ENCODE results near the gene BZW1. TPM values are rescaled to one million over a fixed set of nuclear protein-coding genes. Genes with fewer than 3 reads are reported as not detected.

BZW1 gene
- total RNA-seq, 1 donor, result 590 TPM

DNA sequence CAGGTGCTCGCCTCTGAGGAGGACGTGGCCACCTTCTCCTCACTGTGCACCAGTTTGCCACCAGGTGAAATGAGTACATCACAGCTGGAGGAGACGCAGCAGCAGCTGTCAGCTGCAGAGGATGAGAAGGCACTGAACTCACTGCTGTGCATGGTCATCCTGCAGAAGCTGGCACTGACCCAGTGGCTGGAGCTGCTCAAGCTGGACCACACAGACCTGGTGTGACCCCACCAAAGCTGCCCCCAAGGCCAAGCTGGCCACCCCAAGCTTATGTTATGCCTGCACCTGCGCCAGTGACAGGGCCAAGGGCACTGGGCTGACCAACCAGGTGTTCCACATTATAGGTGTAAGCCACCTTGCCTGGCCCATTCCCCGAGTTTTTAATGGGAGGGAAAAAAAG lies 33.5 kb downstream of the BZW1 start:
- Histone ChIP-seq H3K9me3 (ENCODE audit: low read depth, low read length) (no peaks in the 10 kb centered on the region), H3K27me3 (ENCODE audit: insufficient read depth, low read length) (no peaks in the 10 kb centered on the region), H3K4me1 (ENCODE audit: insufficient read depth, low read length) (no peaks in the 10 kb centered on the region), H4K20me1 (ENCODE audit: insufficient read depth, low read length) (no peaks in the 10 kb centered on the region), H3K4me3 (ENCODE audit: insufficient read depth, low read length) (no peak overlapping the region), H3K36me3 (ENCODE audit: insufficient read depth, low read length) (no peaks in the 10 kb centered on the region), H3K4me2 (ENCODE audit: insufficient read depth, low read length) (no peak overlapping the region), H2AFZ (ENCODE audit: low read length) (no peak overlapping the region), H3K79me2 (ENCODE audit: insufficient read depth, low read length) (no peaks in the 10 kb centered on the region), H3K27ac (ENCODE audit: low read depth, low read length) (no peak overlapping the region)
- TF ChIP-seq, protein P1, sequence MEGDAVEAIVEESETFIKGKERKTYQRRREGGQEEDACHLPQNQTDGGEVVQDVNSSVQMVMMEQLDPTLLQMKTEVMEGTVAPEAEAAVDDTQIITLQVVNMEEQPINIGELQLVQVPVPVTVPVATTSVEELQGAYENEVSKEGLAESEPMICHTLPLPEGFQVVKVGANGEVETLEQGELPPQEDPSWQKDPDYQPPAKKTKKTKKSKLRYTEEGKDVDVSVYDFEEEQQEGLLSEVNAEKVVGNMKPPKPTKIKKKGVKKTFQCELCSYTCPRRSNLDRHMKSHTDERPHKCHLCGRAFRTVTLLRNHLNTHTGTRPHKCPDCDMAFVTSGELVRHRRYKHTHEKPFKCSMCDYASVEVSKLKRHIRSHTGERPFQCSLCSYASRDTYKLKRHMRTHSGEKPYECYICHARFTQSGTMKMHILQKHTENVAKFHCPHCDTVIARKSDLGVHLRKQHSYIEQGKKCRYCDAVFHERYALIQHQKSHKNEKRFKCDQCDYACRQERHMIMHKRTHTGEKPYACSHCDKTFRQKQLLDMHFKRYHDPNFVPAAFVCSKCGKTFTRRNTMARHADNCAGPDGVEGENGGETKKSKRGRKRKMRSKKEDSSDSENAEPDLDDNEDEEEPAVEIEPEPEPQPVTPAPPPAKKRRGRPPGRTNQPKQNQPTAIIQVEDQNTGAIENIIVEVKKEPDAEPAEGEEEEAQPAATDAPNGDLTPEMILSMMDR (IDR thresholded peaks at IDR 0.05; ENCODE audit: extremely low read depth, low read depth, low read length), result no peak
- no peak for DNase-seq (ENCODE audit: insufficient read length, low spot score, missing footprints)

DNA sequence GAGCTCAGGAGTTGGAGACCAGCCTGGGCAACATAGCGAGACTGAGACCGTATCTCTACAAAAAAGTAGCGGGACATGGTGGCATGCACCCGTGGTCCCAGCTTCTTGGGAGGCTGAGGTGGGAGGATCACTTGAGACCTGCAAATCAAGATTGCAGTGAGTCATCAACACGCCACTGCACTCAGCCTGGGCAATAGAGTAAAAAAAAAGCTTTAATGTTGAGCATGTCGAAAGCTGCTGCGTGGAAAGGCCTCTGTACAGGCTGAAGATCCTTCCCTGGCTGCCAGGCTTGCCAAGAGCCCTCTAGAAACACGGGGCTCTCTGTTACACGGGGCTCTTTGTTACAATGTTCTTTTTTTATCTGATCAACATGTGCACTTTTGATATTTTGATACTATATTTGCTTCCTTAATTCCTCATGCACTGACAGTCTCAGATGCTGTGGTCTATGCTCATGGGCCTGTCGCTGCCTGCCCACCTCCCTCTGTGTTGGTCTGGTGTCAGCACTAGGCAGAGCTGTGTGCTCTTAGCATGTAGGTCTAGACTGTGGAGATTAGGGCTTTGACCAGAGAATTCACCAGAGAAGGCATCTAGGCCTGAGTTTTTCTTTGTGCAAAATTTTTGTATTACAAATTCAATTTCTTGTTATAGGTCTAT lies 34.1 kb downstream of the BZW1 start:
- no peaks in the 10 kb centered on the region for H4K20me1 ChIP-seq (ENCODE audit: insufficient read depth, low read length)
- no peaks in the 10 kb centered on the region for H3K79me2 ChIP-seq (ENCODE audit: insufficient read depth, low read length)
- H3K4me2 ChIP-seq (ENCODE audit: insufficient read depth, low read length), result no peak overlapping the region
- H2AFZ ChIP-seq (ENCODE audit: low read length), result no peak overlapping the region
- TF ChIP-seq, protein P1 (IDR thresholded peaks at IDR 0.05; ENCODE audit: extremely low read depth, low read depth, low read length), result no peak
- H3K4me3 ChIP-seq (ENCODE audit: insufficient read depth, low read length), result no peak overlapping the region
- H3K4me1 ChIP-seq (ENCODE audit: insufficient read depth, low read length), result no peaks in the 10 kb centered on the region
- H3K27me3 ChIP-seq (ENCODE audit: insufficient read depth, low read length), result no peaks in the 10 kb centered on the region
- H3K27ac ChIP-seq (ENCODE audit: low read depth, low read length), result no peak overlapping the region
- no peaks in the 10 kb centered on the region for H3K36me3 ChIP-seq (ENCODE audit: insufficient read depth, low read length)
- no peaks in the 10 kb centered on the region for H3K9me3 ChIP-seq (ENCODE audit: low read depth, low read length)
- no peak for DNase-seq (ENCODE audit: insufficient read length, low spot score, missing footprints)

DNA sequence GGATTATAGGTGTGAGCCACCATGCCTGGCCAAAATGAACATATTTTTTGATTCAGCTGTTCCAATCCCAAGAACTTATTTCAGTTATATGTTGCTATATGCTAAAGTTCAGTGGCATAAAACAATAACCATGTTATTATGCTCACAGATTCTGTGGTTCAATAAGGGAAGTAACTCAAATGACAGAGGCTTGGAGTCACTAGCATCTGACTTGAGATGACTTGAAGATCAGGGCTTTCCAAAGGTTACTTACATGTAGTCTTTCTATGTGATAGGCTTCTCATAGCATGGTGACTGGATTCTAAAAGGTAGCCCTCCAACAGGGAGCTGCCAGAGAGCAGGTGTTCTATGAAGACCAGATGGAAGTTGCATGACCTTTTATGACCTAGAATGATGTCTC lies 35.6 kb downstream of the BZW1 start:
- H3K4me3 ChIP-seq (ENCODE audit: insufficient read depth, low read length), result no peak overlapping the region
- H4K20me1 ChIP-seq (ENCODE audit: insufficient read depth, low read length), result peaks cover 11% of the 10 kb centered on the region
- no peaks in the 10 kb centered on the region for H3K9me3 ChIP-seq (ENCODE audit: low read depth, low read length)
- H3K4me2 ChIP-seq (ENCODE audit: insufficient read depth, low read length), result no peak overlapping the region
- H3K79me2 ChIP-seq (ENCODE audit: insufficient read depth, low read length), result no peaks in the 10 kb centered on the region
- H3K27ac ChIP-seq (ENCODE audit: low read depth, low read length), result no peak overlapping the region
- H2AFZ ChIP-seq (ENCODE audit: low read length), result no peak overlapping the region
- TF ChIP-seq, protein P1 (IDR thresholded peaks at IDR 0.05; ENCODE audit: extremely low read depth, low read depth, low read length), result no peak
- no peaks in the 10 kb centered on the region for H3K4me1 ChIP-seq (ENCODE audit: insufficient read depth, low read length)
- DNase-seq (ENCODE audit: insufficient read length, low spot score, missing footprints), result no peak
- H3K27me3 ChIP-seq (ENCODE audit: insufficient read depth, low read length), result no peaks in the 10 kb centered on the region
- peaks cover 14% of the 10 kb centered on the region for H3K36me3 ChIP-seq (ENCODE audit: insufficient read depth, low read length)

DNA sequence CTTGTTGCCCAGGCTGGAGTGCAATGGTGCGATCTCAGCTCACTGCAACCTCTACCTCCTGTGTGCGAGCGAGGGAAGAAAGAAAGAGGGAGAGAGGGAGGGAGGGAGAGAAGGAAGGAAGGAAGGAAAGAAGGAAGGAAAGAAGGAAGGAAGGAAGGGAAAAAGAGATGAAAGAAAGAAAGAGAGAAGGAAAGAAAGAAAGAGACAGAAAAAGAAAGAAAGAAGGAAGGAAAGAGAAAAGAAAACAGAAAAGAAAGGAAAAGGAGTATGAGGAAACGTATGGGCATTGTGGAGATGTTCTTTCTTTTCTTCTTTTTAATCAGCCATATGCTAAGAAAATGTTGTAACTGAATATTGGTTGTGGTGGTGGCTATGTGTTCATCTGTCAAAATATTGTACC lies 36.2 kb downstream of the BZW1 start:
- peaks cover 14% of the 10 kb centered on the region for H4K20me1 ChIP-seq (ENCODE audit: insufficient read depth, low read length)
- no peak overlapping the region for H2AFZ ChIP-seq (ENCODE audit: low read length)
- H3K4me3 ChIP-seq (ENCODE audit: insufficient read depth, low read length), result no peak overlapping the region
- H3K27me3 ChIP-seq (ENCODE audit: insufficient read depth, low read length), result no peaks in the 10 kb centered on the region
- no peak overlapping the region for H3K4me2 ChIP-seq (ENCODE audit: insufficient read depth, low read length)
- H3K27ac ChIP-seq (ENCODE audit: low read depth, low read length), result no peak overlapping the region
- no peaks in the 10 kb centered on the region for H3K9me3 ChIP-seq (ENCODE audit: low read depth, low read length)
- no peaks in the 10 kb centered on the region for H3K79me2 ChIP-seq (ENCODE audit: insufficient read depth, low read length)
- H3K4me1 ChIP-seq (ENCODE audit: insufficient read depth, low read length), result no peaks in the 10 kb centered on the region
- DNase-seq (ENCODE audit: insufficient read length, low spot score, missing footprints), result no peak
- peaks cover 20% of the 10 kb centered on the region for H3K36me3 ChIP-seq (ENCODE audit: insufficient read depth, low read length)
- TF ChIP-seq, protein P1 (IDR thresholded peaks at IDR 0.05; ENCODE audit: extremely low read depth, low read depth, low read length), result no peak

Data from osteoblast (primary cell).